ENCODE results near the gene GOLGA6L10. TPM values are rescaled to one million over a fixed set of nuclear protein-coding genes. Genes with fewer than 3 reads are reported as not detected.
"Not testable (repeated sequence)": the region's sequence is repeated elsewhere in the genome, so short reads cannot be mapped to it uniquely, and the experiment has no call there.

The GOLGA6L10 gene
- total RNA-seq, 1 donor from 2014 or later = 1.2 TPM

DNA sequence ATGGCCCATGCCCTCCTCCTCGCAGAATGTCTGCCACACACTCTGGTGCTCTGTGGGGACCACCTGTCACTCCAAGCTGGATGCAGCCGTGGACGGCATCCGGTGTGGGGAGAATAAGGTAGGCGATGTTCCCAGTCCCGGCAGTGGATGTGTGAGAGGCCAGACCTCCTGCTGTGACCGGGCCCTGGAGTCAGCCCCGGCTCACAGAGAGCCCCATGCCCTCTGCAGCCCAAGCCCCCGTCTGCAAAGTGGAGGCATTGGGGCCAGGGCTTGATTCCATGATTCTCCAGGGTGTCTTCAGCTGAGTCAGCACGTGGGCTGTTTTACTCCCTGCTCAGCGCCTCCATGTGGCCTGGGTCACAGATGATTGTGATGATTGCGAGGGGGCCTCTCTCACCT, 32.2 kb downstream of the GOLGA6L10 start:
- intact Hi-C loops (cut with micrococcal nuclease) = no loop called here
- H3K4me3 Mint-ChIP-seq = no peak overlapping the region
- no peaks in the 10 kb centered on the region for H3K36me3 Mint-ChIP-seq (ENCODE audit: low read depth)
- DNase-seq (no peak), ATAC-seq (ENCODE audit: low read depth) (no peak)
- no peaks in the 10 kb centered on the region for H3K9me3 Mint-ChIP-seq
- H3K4me1 Mint-ChIP-seq = no peaks in the 10 kb centered on the region
- H3K27ac Mint-ChIP-seq = no peak overlapping the region
- POLR2A ChIA-PET = no interaction called here
- CTCF ChIA-PET = no interaction called here
- H3K27me3 Mint-ChIP-seq = peaks cover 3% of the 10 kb centered on the region
- TF ChIP-seq, protein P1, sequence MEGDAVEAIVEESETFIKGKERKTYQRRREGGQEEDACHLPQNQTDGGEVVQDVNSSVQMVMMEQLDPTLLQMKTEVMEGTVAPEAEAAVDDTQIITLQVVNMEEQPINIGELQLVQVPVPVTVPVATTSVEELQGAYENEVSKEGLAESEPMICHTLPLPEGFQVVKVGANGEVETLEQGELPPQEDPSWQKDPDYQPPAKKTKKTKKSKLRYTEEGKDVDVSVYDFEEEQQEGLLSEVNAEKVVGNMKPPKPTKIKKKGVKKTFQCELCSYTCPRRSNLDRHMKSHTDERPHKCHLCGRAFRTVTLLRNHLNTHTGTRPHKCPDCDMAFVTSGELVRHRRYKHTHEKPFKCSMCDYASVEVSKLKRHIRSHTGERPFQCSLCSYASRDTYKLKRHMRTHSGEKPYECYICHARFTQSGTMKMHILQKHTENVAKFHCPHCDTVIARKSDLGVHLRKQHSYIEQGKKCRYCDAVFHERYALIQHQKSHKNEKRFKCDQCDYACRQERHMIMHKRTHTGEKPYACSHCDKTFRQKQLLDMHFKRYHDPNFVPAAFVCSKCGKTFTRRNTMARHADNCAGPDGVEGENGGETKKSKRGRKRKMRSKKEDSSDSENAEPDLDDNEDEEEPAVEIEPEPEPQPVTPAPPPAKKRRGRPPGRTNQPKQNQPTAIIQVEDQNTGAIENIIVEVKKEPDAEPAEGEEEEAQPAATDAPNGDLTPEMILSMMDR (IDR thresholded peaks at IDR 0.05) = no peak

DNA sequence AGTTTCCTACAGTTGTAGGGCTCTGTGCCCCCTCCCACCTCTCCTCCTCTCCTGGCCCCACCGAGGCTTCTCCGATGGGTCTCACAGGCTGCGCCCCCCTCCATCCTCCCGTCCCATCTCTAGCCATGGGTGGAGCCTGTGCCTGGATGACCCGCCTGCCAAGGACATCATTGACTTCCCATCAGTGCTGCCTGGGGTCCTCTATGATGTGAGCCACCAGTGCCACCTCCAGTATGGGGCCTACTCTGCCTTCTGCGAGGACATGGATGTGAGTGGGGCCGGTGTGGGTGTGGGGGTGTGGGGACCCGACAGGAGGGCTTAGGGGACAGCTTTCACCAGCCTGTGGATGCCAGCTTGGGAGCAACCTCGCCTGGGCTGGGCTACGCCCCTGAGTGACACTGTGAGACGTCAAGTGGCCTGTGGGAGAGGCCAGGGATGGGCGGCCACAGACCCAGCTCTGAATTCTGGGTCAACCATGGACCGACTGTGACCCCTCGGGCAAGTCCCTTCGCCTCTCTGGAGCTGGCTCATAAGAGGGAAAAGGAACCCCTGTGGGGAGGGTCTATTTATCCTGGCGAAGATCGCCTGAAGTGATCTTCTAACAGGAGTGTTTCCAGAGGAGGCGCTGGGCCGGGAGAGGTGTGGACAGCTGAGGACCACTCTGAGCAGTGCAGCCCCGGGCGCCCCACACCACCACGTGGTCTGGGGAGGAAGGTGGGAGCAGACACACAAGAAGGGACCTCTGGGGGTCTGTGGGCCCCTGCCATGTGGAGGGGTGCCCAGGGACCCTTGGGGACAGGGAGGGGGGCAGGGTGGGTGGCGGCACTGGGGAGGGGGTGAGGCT, 32.8 kb downstream of the GOLGA6L10 start:
- ATAC-seq (ENCODE audit: low read depth); DNase-seq; CTCF ChIA-PET; H3K4me3 Mint-ChIP-seq; H3K4me1 Mint-ChIP-seq; H3K36me3 Mint-ChIP-seq (ENCODE audit: low read depth); H3K27me3 Mint-ChIP-seq; H3K9me3 Mint-ChIP-seq; POLR2A ChIA-PET; intact Hi-C loops (cut with micrococcal nuclease): not testable (repeated sequence)
- H3K27ac Mint-ChIP-seq = peak overlapping the region; percentile 30

DNA sequence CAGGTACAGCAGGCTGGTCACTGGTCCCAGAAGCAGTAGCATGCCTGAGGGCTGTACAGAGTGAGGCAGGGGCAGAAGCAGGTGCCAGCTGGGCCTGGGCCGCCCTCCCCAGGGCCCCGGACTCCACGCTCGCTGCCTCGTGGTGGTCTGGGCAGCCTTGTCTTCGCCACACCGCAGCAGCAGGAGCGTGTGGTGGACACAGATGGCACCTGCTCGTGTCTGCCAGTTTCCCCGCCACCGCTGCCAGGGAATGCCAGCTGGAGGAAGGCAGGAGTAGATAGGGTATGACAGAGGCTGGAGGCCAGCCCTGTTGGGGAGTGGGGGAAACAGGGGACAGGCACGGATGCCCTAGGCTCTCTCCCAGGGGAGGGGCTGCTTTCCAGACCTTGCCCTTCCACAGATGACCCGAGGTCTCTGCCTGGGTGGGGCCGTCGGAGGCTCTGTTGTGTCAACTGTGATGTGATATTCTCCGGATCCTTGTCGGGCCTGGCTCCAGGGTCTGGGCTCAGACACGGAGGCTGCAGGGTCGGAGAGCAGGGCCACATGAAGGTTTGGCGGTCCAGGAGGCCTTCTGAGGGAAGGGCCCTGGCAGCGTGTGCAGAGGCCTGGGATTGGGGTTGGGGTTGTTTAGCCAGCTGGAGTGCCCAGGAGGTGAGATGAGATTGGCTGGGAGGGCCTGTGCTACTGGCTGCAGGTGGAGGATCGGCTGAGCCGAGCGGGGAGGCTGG, 33.6 kb downstream of the GOLGA6L10 start:
- H3K27me3 Mint-ChIP-seq = peaks cover 3% of the 10 kb centered on the region
- H3K4me3 Mint-ChIP-seq = no peak overlapping the region
- TF ChIP-seq, protein P1 (IDR thresholded peaks at IDR 0.05) = no peak
- no peaks in the 10 kb centered on the region for H3K36me3 Mint-ChIP-seq (ENCODE audit: low read depth)
- no peaks in the 10 kb centered on the region for H3K4me1 Mint-ChIP-seq
- no peak for ATAC-seq (ENCODE audit: low read depth)
- H3K9me3 Mint-ChIP-seq = peaks cover 4% of the 10 kb centered on the region
- POLR2A ChIA-PET = no interaction called here
- CTCF ChIA-PET = no interaction called here
- intact Hi-C loops (cut with micrococcal nuclease) = no loop called here
- DNase-seq = no peak
- no peak overlapping the region for H3K27ac Mint-ChIP-seq

DNA sequence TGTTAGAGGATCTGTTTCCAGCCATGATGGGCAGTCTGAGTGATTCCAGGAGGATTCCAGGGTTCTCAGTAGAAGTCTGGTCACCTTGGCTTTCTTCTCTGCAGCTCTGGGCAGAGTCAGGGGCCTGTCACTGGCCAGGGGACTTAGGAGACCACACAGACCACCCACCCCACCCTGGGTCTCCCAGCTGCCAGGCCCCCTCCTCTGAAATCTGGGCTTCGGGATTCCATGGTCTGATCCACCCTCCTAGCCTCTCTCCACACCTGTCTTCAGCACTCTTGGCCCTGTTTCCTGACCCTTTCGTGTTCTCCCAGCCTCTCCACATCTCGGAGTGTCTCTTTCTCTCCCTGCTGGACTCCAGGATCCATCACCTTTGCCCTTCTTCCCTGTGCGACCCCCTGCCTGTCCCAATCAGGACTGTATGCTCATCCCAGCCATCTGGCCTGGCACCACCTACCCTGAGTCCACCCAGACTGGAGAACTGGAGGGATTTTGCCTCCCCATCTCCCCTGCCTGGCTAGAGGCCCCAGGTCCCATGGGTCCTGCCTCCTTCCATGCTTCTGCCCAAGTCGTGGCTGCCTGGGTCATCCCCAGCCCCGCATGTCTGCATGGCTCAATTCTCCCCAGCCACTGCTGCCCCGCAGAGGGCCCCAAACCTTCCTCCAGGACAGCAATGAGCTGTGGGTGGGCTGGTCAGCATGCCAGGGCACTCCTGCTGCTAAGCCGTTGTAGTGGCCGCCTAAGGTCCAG, 34.3 kb downstream of the GOLGA6L10 start:
- H3K27me3 Mint-ChIP-seq = peaks cover 7% of the 10 kb centered on the region
- H3K4me1 Mint-ChIP-seq = no peaks in the 10 kb centered on the region
- no peaks in the 10 kb centered on the region for H3K36me3 Mint-ChIP-seq (ENCODE audit: low read depth)
- CTCF ChIA-PET = no interaction called here
- peaks cover 10% of the 10 kb centered on the region for H3K9me3 Mint-ChIP-seq
- no peak overlapping the region for H3K27ac Mint-ChIP-seq
- intact Hi-C loops (cut with micrococcal nuclease) = no loop called here
- no peak for DNase-seq
- POLR2A ChIA-PET = no interaction called here
- H3K4me3 Mint-ChIP-seq = no peak overlapping the region
- ATAC-seq (ENCODE audit: low read depth) = no peak
- TF ChIP-seq, protein P1 (IDR thresholded peaks at IDR 0.05) = no peak

DNA sequence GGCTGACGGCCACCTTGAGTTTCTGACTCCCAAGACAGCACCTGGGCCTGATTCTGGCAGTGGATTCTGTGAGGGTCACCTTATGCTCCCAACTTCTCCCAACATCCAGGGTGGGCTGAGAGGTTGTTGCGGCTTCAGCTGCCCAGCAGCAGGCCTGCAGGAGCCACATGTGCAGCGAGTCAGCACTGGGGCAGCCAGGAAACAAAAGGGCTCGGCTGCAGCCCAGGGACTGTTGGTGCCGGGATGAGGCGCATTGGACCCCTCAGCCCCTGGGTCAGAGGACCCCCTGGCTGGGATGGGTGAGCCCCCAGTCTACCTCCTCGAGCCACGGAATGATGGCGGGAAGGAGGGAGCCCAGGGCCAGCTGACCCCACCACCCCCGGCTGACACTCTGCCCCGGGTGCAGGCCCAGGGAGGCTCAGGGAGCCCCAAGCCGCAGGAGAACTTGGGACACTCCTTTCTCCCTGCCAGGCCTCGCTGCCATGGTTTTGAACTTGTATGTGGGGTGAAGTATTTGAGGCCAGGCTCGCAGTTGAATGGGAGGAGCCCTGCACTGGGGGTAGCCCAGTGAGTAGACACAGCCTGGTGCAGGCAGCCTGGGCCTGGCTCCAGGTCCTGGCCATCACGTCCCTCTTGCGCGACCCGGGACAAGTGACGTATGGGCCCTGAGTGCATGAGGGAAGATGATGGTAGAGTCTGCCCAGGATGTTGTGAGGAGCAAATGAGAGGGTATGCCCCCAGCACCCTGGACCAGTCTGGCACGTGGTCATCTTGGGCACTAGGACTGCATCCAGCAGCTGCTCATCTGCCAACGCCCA, 35.1 kb downstream of the GOLGA6L10 start:
- H3K27ac Mint-ChIP-seq; H3K4me1 Mint-ChIP-seq; POLR2A ChIA-PET; H3K27me3 Mint-ChIP-seq; DNase-seq; CTCF ChIA-PET; H3K4me3 Mint-ChIP-seq; H3K36me3 Mint-ChIP-seq (ENCODE audit: low read depth); intact Hi-C loops (cut with micrococcal nuclease); ATAC-seq (ENCODE audit: low read depth): not testable (repeated sequence)
- H3K9me3 Mint-ChIP-seq = peaks cover 12% of the 10 kb centered on the region

Data from activated B cell treated with CpG ODN at 0.5 μM for 24 hours (primary cell).